Measurements from ENCODE around the gene LHX2.

LHX2 gene

GRCh38 chr9:124050955-124051354 lies 39.4 kb downstream of the LHX2 start:
- H3K4me3 ChIP-seq (ENCODE audit: low read depth, low read length), result no peak overlapping the region
- in situ Hi-C loops (cut with HindIII; ENCODE audit: low sequenced_read_pairs), result no loop called here

GRCh38 chr9:124052401-124052800 lies 40.8 kb downstream of the LHX2 start:
- TF ChIP-seq, protein P1, sequence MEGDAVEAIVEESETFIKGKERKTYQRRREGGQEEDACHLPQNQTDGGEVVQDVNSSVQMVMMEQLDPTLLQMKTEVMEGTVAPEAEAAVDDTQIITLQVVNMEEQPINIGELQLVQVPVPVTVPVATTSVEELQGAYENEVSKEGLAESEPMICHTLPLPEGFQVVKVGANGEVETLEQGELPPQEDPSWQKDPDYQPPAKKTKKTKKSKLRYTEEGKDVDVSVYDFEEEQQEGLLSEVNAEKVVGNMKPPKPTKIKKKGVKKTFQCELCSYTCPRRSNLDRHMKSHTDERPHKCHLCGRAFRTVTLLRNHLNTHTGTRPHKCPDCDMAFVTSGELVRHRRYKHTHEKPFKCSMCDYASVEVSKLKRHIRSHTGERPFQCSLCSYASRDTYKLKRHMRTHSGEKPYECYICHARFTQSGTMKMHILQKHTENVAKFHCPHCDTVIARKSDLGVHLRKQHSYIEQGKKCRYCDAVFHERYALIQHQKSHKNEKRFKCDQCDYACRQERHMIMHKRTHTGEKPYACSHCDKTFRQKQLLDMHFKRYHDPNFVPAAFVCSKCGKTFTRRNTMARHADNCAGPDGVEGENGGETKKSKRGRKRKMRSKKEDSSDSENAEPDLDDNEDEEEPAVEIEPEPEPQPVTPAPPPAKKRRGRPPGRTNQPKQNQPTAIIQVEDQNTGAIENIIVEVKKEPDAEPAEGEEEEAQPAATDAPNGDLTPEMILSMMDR (IDR thresholded peaks at IDR 0.05; ENCODE audit: low read depth, low read length, missing control alignments), result no peak
- in situ Hi-C loops (cut with HindIII; ENCODE audit: low sequenced_read_pairs), result no loop called here

More at GRCh38 chr9:124050955-124051354, 39.4 kb downstream of the LHX2 start:
- TF ChIP-seq, protein P1 (IDR thresholded peaks at IDR 0.05; ENCODE audit: low read depth, low read length, missing control alignments), result no peak
- no peak for DNase-seq (ENCODE audit: low read depth)

DNA sequence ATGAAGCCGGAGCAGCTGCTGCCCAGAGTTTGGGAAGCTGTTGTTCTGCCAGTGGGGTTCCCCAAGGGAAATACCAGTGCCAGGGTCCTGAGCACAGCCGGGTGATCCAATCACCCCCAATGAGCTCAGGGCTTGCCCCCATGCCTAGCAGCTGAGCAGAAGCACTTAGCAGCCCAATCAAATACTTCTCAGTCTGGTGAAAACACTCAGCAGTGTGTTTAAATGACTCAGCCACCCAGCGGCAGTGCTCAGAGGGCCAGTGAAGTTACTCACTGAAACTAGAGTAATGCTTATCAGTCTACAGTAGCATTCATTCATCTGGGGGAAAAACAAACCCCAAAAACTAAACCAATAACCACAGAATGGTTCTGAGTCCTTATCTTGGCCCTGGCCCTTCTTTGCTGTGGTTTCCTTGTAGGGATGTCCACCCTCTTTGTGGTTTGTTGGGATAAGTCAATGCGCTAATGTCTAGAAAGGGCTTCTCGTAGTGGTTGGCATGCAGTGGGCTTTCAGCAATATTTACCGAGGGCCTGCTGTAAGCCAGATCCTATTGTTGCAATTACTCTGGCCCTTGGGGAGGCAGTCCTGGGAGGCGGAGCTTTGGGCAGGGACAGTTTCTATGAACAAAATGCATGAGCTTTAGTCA lies 43.1 kb downstream of the LHX2 start:
- in situ Hi-C loops (cut with HindIII; ENCODE audit: low sequenced_read_pairs), result no loop called here
- no peak overlapping the region for H3K4me3 ChIP-seq (ENCODE audit: low read depth, low read length)
- DNase-seq (ENCODE audit: low read depth), result peak; percentile 89
- TF ChIP-seq, protein P1 (IDR thresholded peaks at IDR 0.05; ENCODE audit: low read depth, low read length, missing control alignments), result no peak

More at GRCh38 chr9:124052401-124052800, 40.8 kb downstream of the LHX2 start:
- no peak overlapping the region for H3K4me3 ChIP-seq (ENCODE audit: low read depth, low read length)
- no peak for DNase-seq (ENCODE audit: low read depth)

GRCh38 chr9:124060844-124061605 lies 49.5 kb downstream of the LHX2 start:
- TF ChIP-seq, protein P1 (IDR thresholded peaks at IDR 0.05; ENCODE audit: low read depth, low read length, missing control alignments), result no peak
- in situ Hi-C loops (cut with HindIII; ENCODE audit: low sequenced_read_pairs), result no loop called here
- no peak for DNase-seq (ENCODE audit: low read depth)
- H3K4me3 ChIP-seq (ENCODE audit: low read depth, low read length), result no peak overlapping the region

GRCh38 chr9:124062172-124062571 lies 50.6 kb downstream of the LHX2 start:
- no peak overlapping the region for H3K4me3 ChIP-seq (ENCODE audit: low read depth, low read length)
- in situ Hi-C loops (cut with HindIII; ENCODE audit: low sequenced_read_pairs), result no loop called here
- TF ChIP-seq, protein P1 (IDR thresholded peaks at IDR 0.05; ENCODE audit: low read depth, low read length, missing control alignments), result peak; percentile 13
- no peak for DNase-seq (ENCODE audit: low read depth)

DNA sequence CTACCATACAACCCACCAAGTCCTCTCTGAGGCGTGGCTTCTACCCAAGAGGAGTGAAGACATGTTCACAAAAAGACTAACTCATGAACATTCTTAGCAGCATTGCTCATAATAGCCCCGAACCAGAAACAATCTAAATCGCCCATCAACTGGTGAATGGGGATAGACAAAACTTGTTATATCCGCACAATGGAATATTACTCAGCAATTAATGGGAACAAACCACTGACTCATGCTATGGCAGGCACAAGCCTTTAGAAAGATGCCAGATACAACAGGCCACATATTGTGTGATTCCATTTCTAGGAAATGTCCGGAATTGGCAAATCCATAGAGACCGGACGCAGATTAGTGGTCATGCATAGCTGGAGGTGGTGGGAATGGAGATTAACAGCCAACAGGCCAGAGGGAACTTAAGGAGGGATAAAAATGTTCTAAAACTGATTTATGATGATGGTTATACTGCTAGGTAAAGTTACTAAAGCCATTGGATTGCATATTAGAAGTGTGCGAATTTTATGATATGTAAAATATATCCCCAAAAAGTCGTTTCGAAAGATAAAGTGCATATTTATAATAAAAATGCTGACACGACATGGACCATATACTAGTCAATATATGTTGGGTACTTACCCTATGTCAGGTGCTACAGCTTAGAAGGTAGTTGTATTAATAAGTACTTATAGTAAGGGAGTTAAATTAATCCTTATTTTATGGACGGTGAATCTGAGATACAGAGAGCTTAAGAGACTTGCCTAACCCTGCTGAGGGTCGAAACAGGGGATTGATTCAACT lies 55.4 kb downstream of the LHX2 start:
- no peak overlapping the region for H3K4me3 ChIP-seq (ENCODE audit: low read depth, low read length)
- TF ChIP-seq, protein P1 (IDR thresholded peaks at IDR 0.05; ENCODE audit: low read depth, low read length, missing control alignments), result no peak
- no peak for DNase-seq (ENCODE audit: low read depth)
- in situ Hi-C loops (cut with HindIII; ENCODE audit: low sequenced_read_pairs), result no loop called here
